GM23338 (cell line): ENCODE results near the gene CTRB1. TPM values are rescaled to one million over a fixed set of nuclear protein-coding genes. Genes with fewer than 3 reads are reported as not detected.

Experiments
- ATAC-seq: fragments of 200-7000 bp; cut with Tn5 transposase; 3 replicates; pipeline ENCODE4 v1.9.1; 2020
- DNase-seq: peaks from one replicate; pipeline ENCODE4 v3.0.0-alpha.2; 2015; ENCODE audit warnings: low spot score
- H2AFZ ChIP-seq: fragments of 200-600 bp; sonication (generic); 2 replicates; pipeline ENCODE4 v1.8.0; 2016; ENCODE audit warnings: antibody characterized with exemption, mild to moderate bottlenecking, moderate library complexity
- H3F3A ChIP-seq: fragments of 200-600 bp; sonication (generic); replicated peaks from 2 replicates; pipeline ENCODE4 v1.8.0; 2017; ENCODE audit warnings: antibody characterized with exemption, mixed run types, low read depth
- H3K27ac ChIP-seq: fragments of 200-600 bp; sonication (generic); 2 replicates; pipeline ENCODE4 v1.6.1; 2016; ENCODE audit warnings: low read depth
- H3K27me3 ChIP-seq: fragments of 200-600 bp; sonication (generic); 2 replicates; pipeline ENCODE4 v1.8.0; 2016; ENCODE audit warnings: mild to moderate bottlenecking, mixed run types, moderate library complexity; ENCODE audit not compliant: insufficient read depth
- H3K36me3 ChIP-seq: fragments of 200-600 bp; sonication (generic); 2 replicates; pipeline ENCODE4 v1.8.0; 2016; ENCODE audit warnings: mild to moderate bottlenecking; ENCODE audit not compliant: insufficient read depth
- H3K4me1 ChIP-seq: fragments of 200-600 bp; sonication (generic); 2 replicates; pipeline ENCODE4 v1.8.0; 2016; ENCODE audit warnings: mild to moderate bottlenecking, moderate library complexity; ENCODE audit not compliant: insufficient read depth
- H3K4me2 ChIP-seq: fragments of 200-600 bp; sonication (generic); 2 replicates; pipeline ENCODE4 v1.7.1; 2017; ENCODE audit warnings: mixed run types
- H3K4me3 ChIP-seq: fragments of 200-600 bp; sonication (generic); 2 replicates; pipeline ENCODE4 v1.6.1; 2016; ENCODE audit warnings: mixed run types
- H3K79me2 ChIP-seq: fragments of 200-600 bp; sonication (generic); replicated peaks from 2 replicates; pipeline ENCODE4 v1.8.0; 2017; ENCODE audit warnings: mild to moderate bottlenecking; ENCODE audit not compliant: insufficient read depth
- H3K9me2 ChIP-seq: fragments of 200-600 bp; sonication (generic); 2 replicates; pipeline ENCODE4 v1.8.0; 2017; ENCODE audit not compliant: insufficient read depth
- H4K20me1 ChIP-seq: fragments of 200-600 bp; sonication (generic); replicated peaks from 2 replicates; pipeline ENCODE4 v1.8.0; 2017; ENCODE audit warnings: mild to moderate bottlenecking; ENCODE audit not compliant: insufficient read depth
- H3K27ac Mint-ChIP-seq: 2 replicates; pipeline ENCODE4 v1.8.0; 2020; ENCODE audit warnings: inconsistent platforms, mild to moderate bottlenecking, moderate library complexity, mixed read lengths
- H3K27me3 Mint-ChIP-seq: 3 replicates; pipeline ENCODE4 v1.8.0; 2022; ENCODE audit warnings: low read depth, mild to moderate bottlenecking, moderate library complexity, mixed read lengths, inconsistent platforms; ENCODE audit not compliant: insufficient read depth, poor library complexity
- H3K36me3 Mint-ChIP-seq: 3 replicates; pipeline ENCODE4 v1.8.0; 2021; ENCODE audit warnings: low read depth, mild to moderate bottlenecking, inconsistent platforms, moderate library complexity, mixed read lengths
- H3K4me1 Mint-ChIP-seq: 3 replicates; pipeline ENCODE4 v1.8.0; 2020; ENCODE audit warnings: mild to moderate bottlenecking, inconsistent platforms, mixed read lengths
- H3K4me3 Mint-ChIP-seq: 3 replicates; pipeline ENCODE4 v1.8.0; 2021; ENCODE audit warnings: moderate library complexity, mild to moderate bottlenecking, inconsistent platforms, mixed read lengths
- H3K9me3 Mint-ChIP-seq: 3 replicates; pipeline ENCODE4 v1.8.0; 2020; ENCODE audit warnings: moderate library complexity, mild to moderate bottlenecking, inconsistent platforms, mixed read lengths
- CREB1 ChIP-seq: fragments of 250-450 bp; sonication (Bioruptor Pico); IDR thresholded peaks from 2 replicates; pipeline ENCODE4 v1.5.0; 2020; ENCODE audit warnings: low read depth, mild to moderate bottlenecking, moderate library complexity
- CTCF ChIP-seq, 2 experiments: fragments of 200-600 bp in 1 of 2; sonication (generic) in 1 of 2; conservative IDR thresholded peaks; 2 replicates each; pipeline versions ENCODE4 v1.5.1 to v1.6.1; 2016 to 2017; ENCODE audit warnings: antibody characterized with exemption in 2 of 2, low read depth in 2 of 2, mild to moderate bottlenecking in 2 of 2, moderate library complexity in 1 of 2
- ETS1 ChIP-seq: IDR thresholded peaks from 2 replicates; pipeline ENCODE4 v1.6.1; 2016; ENCODE audit warnings: antibody characterized with exemption
- EZH2 ChIP-seq: fragments of 200-600 bp; sonication (generic); IDR thresholded peaks from one replicate; pipeline ENCODE4 v1.8.0; 2017; ENCODE audit warnings: antibody characterized with exemption, mild to moderate bottlenecking, low read depth; ENCODE audit not compliant: unreplicated experiment
- NANOG ChIP-seq: IDR thresholded peaks from 2 replicates; pipeline ENCODE4 v1.6.1; 2016; ENCODE audit warnings: antibody characterized with exemption, borderline replicate concordance
- STAT1 ChIP-seq: IDR thresholded peaks from one replicate; pipeline ENCODE4 v1.6.1; 2016; ENCODE audit warnings: antibody characterized with exemption; ENCODE audit not compliant: unreplicated experiment
- ZNF114 ChIP-seq: fragments of 250-450 bp; sonication (Bioruptor Pico); IDR thresholded peaks from 2 replicates; pipeline ENCODE4 v1.5.0; 2020; ENCODE audit warnings: mild to moderate bottlenecking, moderate library complexity
- ZNF331 ChIP-seq: fragments of 250-450 bp; sonication (Bioruptor Pico); IDR thresholded peaks from 2 replicates; pipeline ENCODE4 v1.5.0; 2020; ENCODE audit warnings: low read depth, mild to moderate bottlenecking, moderate library complexity
- polyA plus RNA-seq: library from polyadenylated mRNA; unstranded; fragments of >200 nt; fragmentation: Nextera tagmentation; extraction: Ambion mirVana; gene quantifications from 2 replicates; pipeline ENCODE4 v1.2.1, GENCODE V29; 2016
- total RNA-seq: library from RNA; depleted of rRNA; stranded (reverse); fragments of >200 nt; shearing (Covaris generic); gene quantifications from 2 replicates; pipeline ENCODE4 v1.2.3, GENCODE V29; 2014
- TF ChIP-seq, protein P1 (sequence below): fragments of 250-450 bp; sonication (Bioruptor Pico); IDR thresholded peaks from 2 replicates; pipeline ENCODE4 v1.5.0; 2020; ENCODE audit warnings: mild to moderate bottlenecking, moderate library complexity
- TF ChIP-seq, protein P2 (sequence below): IDR thresholded peaks from one replicate; pipeline ENCODE4 v1.6.1; 2018; ENCODE audit warnings: antibody characterized with exemption; ENCODE audit not compliant: unreplicated experiment

CTRB1 gene
- total and polyA plus RNA-seq, 2 experiments from 2014 or later: not detected

GRCh38 chr16:75250809-75251279 is 32.1 kb downstream of the CTRB1 start:
- Histone ChIP-seq H3K4me3 (peak overlapping the region; percentile 90), H3F3A (peaks cover 34% of the 10 kb centered on the region), H3K36me3 (no peaks in the 10 kb centered on the region), H3K27me3 (no peaks in the 10 kb centered on the region), H3K4me1 (peaks cover 71% of the 10 kb centered on the region), H4K20me1 (peaks cover 47% of the 10 kb centered on the region), H3K27ac (peak overlapping the region; percentile 81; the same call in 1 of the 2 replicates), H3K9me2 (no peaks in the 10 kb centered on the region), H3K79me2 (peaks cover 80% of the 10 kb centered on the region), H3K4me2 (peak overlapping the region; percentile 98), H2AFZ (no peak overlapping the region)
- Mint-ChIP-seq H3K27me3 (peaks cover 48% of the 10 kb centered on the region), H3K36me3 (no peaks in the 10 kb centered on the region; the same call in 1 of the 3 replicates), H3K27ac (no peak overlapping the region), H3K9me3 (no peaks in the 10 kb centered on the region), H3K4me3 (peak overlapping the region; percentile 86), H3K4me1 (peaks cover 77% of the 10 kb centered on the region)
- TF ChIP-seq NANOG: no peak
- no peak for TF ChIP-seq ZNF331
- TF ChIP-seq CTCF (conservative IDR thresholded peaks at IDR 0.05; ENCODE audit: low read depth in 2 of 2): no peak
- TF ChIP-seq, protein P1, sequence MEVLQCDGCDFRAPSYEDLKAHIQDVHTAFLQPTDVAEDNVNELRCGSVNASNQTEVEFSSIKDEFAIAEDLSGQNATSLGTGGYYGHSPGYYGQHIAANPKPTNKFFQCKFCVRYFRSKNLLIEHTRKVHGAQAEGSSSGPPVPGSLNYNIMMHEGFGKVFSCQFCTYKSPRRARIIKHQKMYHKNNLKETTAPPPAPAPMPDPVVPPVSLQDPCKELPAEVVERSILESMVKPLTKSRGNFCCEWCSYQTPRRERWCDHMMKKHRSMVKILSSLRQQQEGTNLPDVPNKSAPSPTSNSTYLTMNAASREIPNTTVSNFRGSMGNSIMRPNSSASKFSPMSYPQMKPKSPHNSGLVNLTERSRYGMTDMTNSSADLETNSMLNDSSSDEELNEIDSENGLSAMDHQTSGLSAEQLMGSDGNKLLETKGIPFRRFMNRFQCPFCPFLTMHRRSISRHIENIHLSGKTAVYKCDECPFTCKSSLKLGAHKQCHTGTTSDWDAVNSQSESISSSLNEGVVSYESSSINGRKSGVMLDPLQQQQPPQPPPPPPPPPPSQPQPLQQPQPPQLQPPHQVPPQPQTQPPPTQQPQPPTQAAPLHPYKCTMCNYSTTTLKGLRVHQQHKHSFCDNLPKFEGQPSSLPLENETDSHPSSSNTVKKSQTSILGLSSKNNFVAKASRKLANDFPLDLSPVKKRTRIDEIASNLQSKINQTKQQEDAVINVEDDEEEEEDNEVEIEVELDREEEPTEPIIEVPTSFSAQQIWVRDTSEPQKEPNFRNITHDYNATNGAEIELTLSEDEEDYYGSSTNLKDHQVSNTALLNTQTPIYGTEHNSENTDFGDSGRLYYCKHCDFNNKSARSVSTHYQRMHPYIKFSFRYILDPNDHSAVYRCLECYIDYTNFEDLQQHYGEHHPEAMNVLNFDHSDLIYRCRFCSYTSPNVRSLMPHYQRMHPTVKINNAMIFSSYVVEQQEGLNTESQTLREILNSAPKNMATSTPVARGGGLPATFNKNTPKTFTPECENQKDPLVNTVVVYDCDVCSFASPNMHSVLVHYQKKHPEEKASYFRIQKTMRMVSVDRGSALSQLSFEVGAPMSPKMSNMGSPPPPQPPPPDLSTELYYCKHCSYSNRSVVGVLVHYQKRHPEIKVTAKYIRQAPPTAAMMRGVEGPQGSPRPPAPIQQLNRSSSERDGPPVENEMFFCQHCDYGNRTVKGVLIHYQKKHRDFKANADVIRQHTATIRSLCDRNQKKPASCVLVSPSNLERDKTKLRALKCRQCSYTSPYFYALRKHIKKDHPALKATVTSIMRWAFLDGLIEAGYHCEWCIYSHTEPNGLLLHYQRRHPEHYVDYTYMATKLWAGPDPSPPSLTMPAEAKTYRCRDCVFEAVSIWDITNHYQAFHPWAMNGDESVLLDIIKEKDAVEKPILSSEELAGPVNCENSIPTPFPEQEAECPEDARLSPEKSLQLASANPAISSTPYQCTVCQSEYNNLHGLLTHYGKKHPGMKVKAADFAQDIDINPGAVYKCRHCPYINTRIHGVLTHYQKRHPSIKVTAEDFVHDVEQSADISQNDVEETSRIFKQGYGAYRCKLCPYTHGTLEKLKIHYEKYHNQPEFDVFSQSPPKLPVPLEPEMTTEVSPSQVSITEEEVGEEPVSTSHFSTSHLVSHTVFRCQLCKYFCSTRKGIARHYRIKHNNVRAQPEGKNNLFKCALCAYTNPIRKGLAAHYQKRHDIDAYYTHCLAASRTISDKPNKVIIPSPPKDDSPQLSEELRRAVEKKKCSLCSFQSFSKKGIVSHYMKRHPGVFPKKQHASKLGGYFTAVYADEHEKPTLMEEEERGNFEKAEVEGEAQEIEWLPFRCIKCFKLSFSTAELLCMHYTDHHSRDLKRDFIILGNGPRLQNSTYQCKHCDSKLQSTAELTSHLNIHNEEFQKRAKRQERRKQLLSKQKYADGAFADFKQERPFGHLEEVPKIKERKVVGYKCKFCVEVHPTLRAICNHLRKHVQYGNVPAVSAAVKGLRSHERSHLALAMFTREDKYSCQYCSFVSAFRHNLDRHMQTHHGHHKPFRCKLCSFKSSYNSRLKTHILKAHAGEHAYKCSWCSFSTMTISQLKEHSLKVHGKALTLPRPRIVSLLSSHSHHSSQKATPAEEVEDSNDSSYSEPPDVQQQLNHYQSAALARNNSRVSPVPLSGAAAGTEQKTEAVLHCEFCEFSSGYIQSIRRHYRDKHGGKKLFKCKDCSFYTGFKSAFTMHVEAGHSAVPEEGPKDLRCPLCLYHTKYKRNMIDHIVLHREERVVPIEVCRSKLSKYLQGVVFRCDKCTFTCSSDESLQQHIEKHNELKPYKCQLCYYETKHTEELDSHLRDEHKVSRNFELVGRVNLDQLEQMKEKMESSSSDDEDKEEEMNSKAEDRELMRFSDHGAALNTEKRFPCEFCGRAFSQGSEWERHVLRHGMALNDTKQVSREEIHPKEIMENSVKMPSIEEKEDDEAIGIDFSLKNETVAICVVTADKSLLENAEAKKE (CRISPR knock-in tag): no peak
- TF ChIP-seq EZH2: no peak
- no peak for TF ChIP-seq CREB1 (CRISPR knock-in tag)
- TF ChIP-seq ZNF114 (CRISPR knock-in tag): no peak
- TF ChIP-seq, protein P2, sequence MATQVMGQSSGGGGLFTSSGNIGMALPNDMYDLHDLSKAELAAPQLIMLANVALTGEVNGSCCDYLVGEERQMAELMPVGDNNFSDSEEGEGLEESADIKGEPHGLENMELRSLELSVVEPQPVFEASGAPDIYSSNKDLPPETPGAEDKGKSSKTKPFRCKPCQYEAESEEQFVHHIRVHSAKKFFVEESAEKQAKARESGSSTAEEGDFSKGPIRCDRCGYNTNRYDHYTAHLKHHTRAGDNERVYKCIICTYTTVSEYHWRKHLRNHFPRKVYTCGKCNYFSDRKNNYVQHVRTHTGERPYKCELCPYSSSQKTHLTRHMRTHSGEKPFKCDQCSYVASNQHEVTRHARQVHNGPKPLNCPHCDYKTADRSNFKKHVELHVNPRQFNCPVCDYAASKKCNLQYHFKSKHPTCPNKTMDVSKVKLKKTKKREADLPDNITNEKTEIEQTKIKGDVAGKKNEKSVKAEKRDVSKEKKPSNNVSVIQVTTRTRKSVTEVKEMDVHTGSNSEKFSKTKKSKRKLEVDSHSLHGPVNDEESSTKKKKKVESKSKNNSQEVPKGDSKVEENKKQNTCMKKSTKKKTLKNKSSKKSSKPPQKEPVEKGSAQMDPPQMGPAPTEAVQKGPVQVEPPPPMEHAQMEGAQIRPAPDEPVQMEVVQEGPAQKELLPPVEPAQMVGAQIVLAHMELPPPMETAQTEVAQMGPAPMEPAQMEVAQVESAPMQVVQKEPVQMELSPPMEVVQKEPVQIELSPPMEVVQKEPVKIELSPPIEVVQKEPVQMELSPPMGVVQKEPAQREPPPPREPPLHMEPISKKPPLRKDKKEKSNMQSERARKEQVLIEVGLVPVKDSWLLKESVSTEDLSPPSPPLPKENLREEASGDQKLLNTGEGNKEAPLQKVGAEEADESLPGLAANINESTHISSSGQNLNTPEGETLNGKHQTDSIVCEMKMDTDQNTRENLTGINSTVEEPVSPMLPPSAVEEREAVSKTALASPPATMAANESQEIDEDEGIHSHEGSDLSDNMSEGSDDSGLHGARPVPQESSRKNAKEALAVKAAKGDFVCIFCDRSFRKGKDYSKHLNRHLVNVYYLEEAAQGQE: no peak
- no peak for TF ChIP-seq STAT1
- no peak for TF ChIP-seq ETS1
- ATAC-seq: no peak; the same call in 1 of the 3 replicates
- no peak for DNase-seq
